ENCODE data around the gene MAPKAPK2.
"Not testable (repeated sequence)": the region's sequence is repeated elsewhere in the genome, so short reads cannot be mapped to it uniquely, and the experiment has no call there.

The MAPKAPK2 gene

GRCh38 chr1:206751891-206752290 is 67.2 kb downstream of the MAPKAPK2 start:
- no peak for DNase-seq

GRCh38 chr1:206752481-206752880 is 67.8 kb downstream of the MAPKAPK2 start:
- no peak for DNase-seq

- DNase-seq: no peak
Observed at GRCh38 chr1:206753141-206753540, 68.4 kb downstream of the MAPKAPK2 start.

- no peak for DNase-seq
Observed at GRCh38 chr1:206754011-206754410, 69.3 kb downstream of the MAPKAPK2 start.

GRCh38 chr1:206757524-206758266 is 73.0 kb downstream of the MAPKAPK2 start:
- no peak for DNase-seq

- no peak for DNase-seq
Observed at GRCh38 chr1:206760590-206760989, 75.9 kb downstream of the MAPKAPK2 start.

GRCh38 chr1:206761159-206761768 is 76.6 kb downstream of the MAPKAPK2 start:
- no peak for DNase-seq

GRCh38 chr1:206762741-206763364 is 78.1 kb downstream of the MAPKAPK2 start:
- not testable (repeated sequence) for DNase-seq

GRCh38 chr1:206765771-206766170 is 81.1 kb downstream of the MAPKAPK2 start:
- not testable (repeated sequence) for DNase-seq

- peak; percentile 19 to 37 for DNase-seq
Observed at GRCh38 chr1:206766251-206766856, 81.6 kb downstream of the MAPKAPK2 start.

- DNase-seq: no peak
Observed at GRCh38 chr1:206768472-206769303, 84.0 kb downstream of the MAPKAPK2 start.

- no peak for DNase-seq
Observed at GRCh38 chr1:206769304-206769731, 84.6 kb downstream of the MAPKAPK2 start.

- DNase-seq: no peak
Observed at GRCh38 chr1:206770531-206771337, 86.0 kb downstream of the MAPKAPK2 start, which contains the start of gene IL19. Gene IL19, plus strand, starts transcription at chr1:206770773. Its CDS starts 65,890 bp downstream, at chr1:206836663.

GRCh38 chr1:206771338-206771692 is 86.6 kb downstream of the MAPKAPK2 start:
- no peak for DNase-seq

- peak in 1 of 2 donors; percentile 27 for DNase-seq
Observed at GRCh38 chr1:206772243-206772937, 87.7 kb downstream of the MAPKAPK2 start, which contains the start of gene IL10. Gene IL10, minus strand, starts transcription at chr1:206772494. Its CDS starts 59 bp downstream, at chr1:206772435.

GRCh38 chr1:206774093-206774492 is 89.4 kb downstream of the MAPKAPK2 start:
- no peak for DNase-seq

- DNase-seq: no peak
Observed at GRCh38 chr1:206776229-206776628, 91.5 kb downstream of the MAPKAPK2 start.

- DNase-seq: no peak
Observed at GRCh38 chr1:206778031-206778430, 93.3 kb downstream of the MAPKAPK2 start.

GRCh38 chr1:206778911-206779310 is 94.2 kb downstream of the MAPKAPK2 start:
- DNase-seq: not testable (repeated sequence)

GRCh38 chr1:206779638-206780037 is 94.9 kb downstream of the MAPKAPK2 start:
- no peak for DNase-seq

- no peak for DNase-seq
Observed at GRCh38 chr1:206782448-206782847, 97.7 kb downstream of the MAPKAPK2 start.
